Stimulated activated memory B cell treated with anti-CD40 and anti-IgM and Interleukin-4, amounts not matched to agents 10 μg/mL and 1 μg/mL and 100 μg/mL, for 72 hours (primary cell): ENCODE results near the gene HERC2.
A peak's percentile ranks its signal among the peaks of the same experiment; 100 is the strongest.
"Not testable (repeated sequence)": the region's sequence is repeated elsewhere in the genome, so short reads cannot be mapped to it uniquely, and the experiment has no call there.

ENCODE experiments used
- ATAC-seq: fragments of 150-1000 bp; cut with Tn5 transposase; 2 replicates; pipeline ENCODE4 v1.10.0; 2021
- H3K27ac Mint-ChIP-seq: one replicate; pipeline ENCODE4 v1.8.0; 2022; ENCODE audit warnings: mild to moderate bottlenecking, mixed read lengths
- H3K27me3 Mint-ChIP-seq: one replicate; pipeline ENCODE4 v1.8.0; 2022; ENCODE audit warnings: mixed read lengths
- H3K36me3 Mint-ChIP-seq: one replicate; pipeline ENCODE4 v1.8.0; 2022; ENCODE audit warnings: mixed read lengths
- H3K4me1 Mint-ChIP-seq: one replicate; pipeline ENCODE4 v1.8.0; 2022; ENCODE audit warnings: mixed read lengths
- H3K4me3 Mint-ChIP-seq: one replicate; pipeline ENCODE4 v1.8.0; 2022; ENCODE audit warnings: mild to moderate bottlenecking, moderate library complexity, mixed read lengths
- H3K9me3 Mint-ChIP-seq: one replicate; pipeline ENCODE4 v1.8.0; 2022; ENCODE audit warnings: mixed read lengths

HERC2 gene

GRCh38 chr15:28322129-28322588 is at the start of gene HERC2:
Gene HERC2 (minus strand): TSS chr15:28322179. CDS start chr15:28321433, 746 bp downstream.
- H3K36me3 Mint-ChIP-seq, H3K27me3 Mint-ChIP-seq, H3K4me1 Mint-ChIP-seq, H3K9me3 Mint-ChIP-seq, ATAC-seq: not testable (repeated sequence)
- Mint-ChIP-seq H3K4me3 (peak within 1 kb of the TSS; percentile 92), H3K27ac (peak within 1 kb of the TSS; percentile 91)

- not testable (repeated sequence) for H3K9me3 Mint-ChIP-seq, ATAC-seq, H3K27ac Mint-ChIP-seq, H3K36me3 Mint-ChIP-seq, H3K4me3 Mint-ChIP-seq, H3K4me1 Mint-ChIP-seq, H3K27me3 Mint-ChIP-seq
Observed at GRCh38 chr15:28365502-28365901, 43.5 kb upstream of the HERC2 start.

GRCh38 chr15:28357984-28358383 is 36.0 kb upstream of the HERC2 start, which contains the start of gene GOLGA6L24:
Gene GOLGA6L24 (minus strand): TSS chr15:28358084. CDS start chr15:28358023, 61 bp downstream.
- not testable (repeated sequence) for ATAC-seq, H3K36me3 Mint-ChIP-seq, H3K27ac Mint-ChIP-seq, H3K27me3 Mint-ChIP-seq, H3K4me3 Mint-ChIP-seq, H3K9me3 Mint-ChIP-seq, H3K4me1 Mint-ChIP-seq

GRCh38 chr15:28321358-28322078 is 461 bp downstream of the HERC2 start:
- Mint-ChIP-seq H3K27ac (peak overlapping the region; percentile 91), H3K4me3 (peak overlapping the region; percentile 92), H3K36me3 (peaks cover 11% of the 10 kb centered on the region)
- not testable (repeated sequence) for H3K27me3 Mint-ChIP-seq, H3K9me3 Mint-ChIP-seq, H3K4me1 Mint-ChIP-seq, ATAC-seq

GRCh38 chr15:28319725-28320124 is 2.3 kb downstream of the HERC2 start:
- not testable (repeated sequence) for H3K27ac Mint-ChIP-seq, H3K4me1 Mint-ChIP-seq, H3K9me3 Mint-ChIP-seq, ATAC-seq, H3K27me3 Mint-ChIP-seq, H3K4me3 Mint-ChIP-seq
- peaks cover 11% of the 10 kb centered on the region for H3K36me3 Mint-ChIP-seq

GRCh38 chr15:28318828-28319227 is 3.2 kb downstream of the HERC2 start:
- ATAC-seq, H3K4me3 Mint-ChIP-seq, H3K27ac Mint-ChIP-seq, H3K27me3 Mint-ChIP-seq, H3K9me3 Mint-ChIP-seq: not testable (repeated sequence)
- peaks cover 12% of the 10 kb centered on the region for H3K4me1 Mint-ChIP-seq
- peaks cover 17% of the 10 kb centered on the region for H3K36me3 Mint-ChIP-seq

- peaks cover 12% of the 10 kb centered on the region for H3K4me1 Mint-ChIP-seq
- not testable (repeated sequence) for H3K9me3 Mint-ChIP-seq, H3K27ac Mint-ChIP-seq, H3K27me3 Mint-ChIP-seq, ATAC-seq, H3K4me3 Mint-ChIP-seq
- peaks cover 21% of the 10 kb centered on the region for H3K36me3 Mint-ChIP-seq
Observed at GRCh38 chr15:28318122-28318521, 3.9 kb downstream of the HERC2 start.

- not testable (repeated sequence) for H3K4me3 Mint-ChIP-seq, H3K27ac Mint-ChIP-seq, ATAC-seq, H3K27me3 Mint-ChIP-seq, H3K9me3 Mint-ChIP-seq
- H3K36me3 Mint-ChIP-seq, result peaks cover 21% of the 10 kb centered on the region
- peaks cover 12% of the 10 kb centered on the region for H3K4me1 Mint-ChIP-seq
Observed at GRCh38 chr15:28316958-28317357, 5.0 kb downstream of the HERC2 start.

GRCh38 chr15:28310454-28310853 is 11.5 kb downstream of the HERC2 start:
- peaks cover 32% of the 10 kb centered on the region for H3K36me3 Mint-ChIP-seq
- not testable (repeated sequence) for H3K4me1 Mint-ChIP-seq, H3K4me3 Mint-ChIP-seq, ATAC-seq, H3K9me3 Mint-ChIP-seq, H3K27me3 Mint-ChIP-seq, H3K27ac Mint-ChIP-seq

GRCh38 chr15:28308718-28309117 is 13.3 kb downstream of the HERC2 start:
- H3K4me1 Mint-ChIP-seq, H3K27me3 Mint-ChIP-seq, ATAC-seq, H3K4me3 Mint-ChIP-seq, H3K9me3 Mint-ChIP-seq, H3K27ac Mint-ChIP-seq: not testable (repeated sequence)
- peaks cover 26% of the 10 kb centered on the region for H3K36me3 Mint-ChIP-seq

- H3K27me3 Mint-ChIP-seq, H3K4me1 Mint-ChIP-seq, ATAC-seq, H3K27ac Mint-ChIP-seq, H3K9me3 Mint-ChIP-seq, H3K4me3 Mint-ChIP-seq: not testable (repeated sequence)
- peaks cover 29% of the 10 kb centered on the region for H3K36me3 Mint-ChIP-seq
Observed at GRCh38 chr15:28305700-28306099, 16.3 kb downstream of the HERC2 start.

- H3K27ac Mint-ChIP-seq, ATAC-seq, H3K4me1 Mint-ChIP-seq, H3K9me3 Mint-ChIP-seq, H3K4me3 Mint-ChIP-seq, H3K27me3 Mint-ChIP-seq: not testable (repeated sequence)
- H3K36me3 Mint-ChIP-seq, result peaks cover 13% of the 10 kb centered on the region
Observed at GRCh38 chr15:28297434-28297833, 24.5 kb downstream of the HERC2 start.

- H3K4me1 Mint-ChIP-seq, H3K9me3 Mint-ChIP-seq, H3K27ac Mint-ChIP-seq, H3K27me3 Mint-ChIP-seq, ATAC-seq, H3K4me3 Mint-ChIP-seq: not testable (repeated sequence)
- H3K36me3 Mint-ChIP-seq, result peaks cover 20% of the 10 kb centered on the region
Observed at GRCh38 chr15:28296814-28297213, 25.2 kb downstream of the HERC2 start.

GRCh38 chr15:28295009-28295563 is 26.9 kb downstream of the HERC2 start:
- H3K27me3 Mint-ChIP-seq, ATAC-seq, H3K4me3 Mint-ChIP-seq, H3K9me3 Mint-ChIP-seq, H3K4me1 Mint-ChIP-seq, H3K27ac Mint-ChIP-seq: not testable (repeated sequence)
- H3K36me3 Mint-ChIP-seq, result peaks cover 37% of the 10 kb centered on the region

GRCh38 chr15:28294560-28294959 is 27.4 kb downstream of the HERC2 start:
- H3K27ac Mint-ChIP-seq, H3K4me1 Mint-ChIP-seq, ATAC-seq, H3K27me3 Mint-ChIP-seq, H3K4me3 Mint-ChIP-seq, H3K9me3 Mint-ChIP-seq: not testable (repeated sequence)
- H3K36me3 Mint-ChIP-seq, result peaks cover 42% of the 10 kb centered on the region
